Measurements from ENCODE around the gene NUP133.

- no peak for TF ChIP-seq CTCF (IDR thresholded peaks at IDR 0.05; ENCODE audit: insufficient read depth, low read length)
- no peak for TF ChIP-seq POLR2AphosphoS5 (IDR thresholded peaks at IDR 0.05; ENCODE audit: low read depth)
- TF ChIP-seq GABPA (IDR thresholded peaks at IDR 0.05; ENCODE audit: low read depth) = no peak
- TF ChIP-seq, protein P1, sequence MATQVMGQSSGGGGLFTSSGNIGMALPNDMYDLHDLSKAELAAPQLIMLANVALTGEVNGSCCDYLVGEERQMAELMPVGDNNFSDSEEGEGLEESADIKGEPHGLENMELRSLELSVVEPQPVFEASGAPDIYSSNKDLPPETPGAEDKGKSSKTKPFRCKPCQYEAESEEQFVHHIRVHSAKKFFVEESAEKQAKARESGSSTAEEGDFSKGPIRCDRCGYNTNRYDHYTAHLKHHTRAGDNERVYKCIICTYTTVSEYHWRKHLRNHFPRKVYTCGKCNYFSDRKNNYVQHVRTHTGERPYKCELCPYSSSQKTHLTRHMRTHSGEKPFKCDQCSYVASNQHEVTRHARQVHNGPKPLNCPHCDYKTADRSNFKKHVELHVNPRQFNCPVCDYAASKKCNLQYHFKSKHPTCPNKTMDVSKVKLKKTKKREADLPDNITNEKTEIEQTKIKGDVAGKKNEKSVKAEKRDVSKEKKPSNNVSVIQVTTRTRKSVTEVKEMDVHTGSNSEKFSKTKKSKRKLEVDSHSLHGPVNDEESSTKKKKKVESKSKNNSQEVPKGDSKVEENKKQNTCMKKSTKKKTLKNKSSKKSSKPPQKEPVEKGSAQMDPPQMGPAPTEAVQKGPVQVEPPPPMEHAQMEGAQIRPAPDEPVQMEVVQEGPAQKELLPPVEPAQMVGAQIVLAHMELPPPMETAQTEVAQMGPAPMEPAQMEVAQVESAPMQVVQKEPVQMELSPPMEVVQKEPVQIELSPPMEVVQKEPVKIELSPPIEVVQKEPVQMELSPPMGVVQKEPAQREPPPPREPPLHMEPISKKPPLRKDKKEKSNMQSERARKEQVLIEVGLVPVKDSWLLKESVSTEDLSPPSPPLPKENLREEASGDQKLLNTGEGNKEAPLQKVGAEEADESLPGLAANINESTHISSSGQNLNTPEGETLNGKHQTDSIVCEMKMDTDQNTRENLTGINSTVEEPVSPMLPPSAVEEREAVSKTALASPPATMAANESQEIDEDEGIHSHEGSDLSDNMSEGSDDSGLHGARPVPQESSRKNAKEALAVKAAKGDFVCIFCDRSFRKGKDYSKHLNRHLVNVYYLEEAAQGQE (IDR thresholded peaks at IDR 0.05; ENCODE audit: insufficient replicate concordance, low read depth) = no peak
These were observed 23.2 kb upstream of the NUP133 start for GRCh38 chr1:229531326-229531725.

All from HL-60 (cell line).